CD4-positive, alpha-beta memory T cell (primary cell): ENCODE results near the gene TTC28. TPM values are rescaled to one million over a fixed set of nuclear protein-coding genes. Genes with fewer than 3 reads are reported as not detected.
A peak's percentile ranks its signal among the peaks of the same experiment; 100 is the strongest.

ENCODE experiments used
- CTCF ChIA-PET: fragments of 350-600 bp; sonication (Branson Sonifier 250); formaldehyde crosslinking; loops from one replicate; lab custom pipeline; 2021; ENCODE audit warnings: inconsistent platforms; ENCODE audit not compliant: partially characterized antibody; lab: Charles Lee
- POLR2A ChIA-PET: fragments of 350-600 bp; sonication (Branson Sonifier 250); formaldehyde crosslinking; loops from one replicate; lab custom pipeline; 2021; ENCODE audit not compliant: partially characterized antibody; lab: Charles Lee
- DNase-seq, 5 donors: peaks; one replicate each; pipeline versions ENCODE4 v3.0.0 to v3.0.0-alpha.2; 2020 to 2022; ENCODE audit warnings: mixed read lengths in 1 of 5
- H3K27ac ChIP-seq: one replicate; pipeline ENCODE4 v1.7.0; 2013; ENCODE audit warnings: low read depth, low read length
- H3K27me3 ChIP-seq: 2 replicates; pipeline ENCODE4 v1.7.0; 2013; ENCODE audit warnings: mild to moderate bottlenecking, low read length, moderate library complexity; ENCODE audit not compliant: insufficient read depth
- H3K36me3 ChIP-seq: 2 replicates; pipeline ENCODE4 v1.7.0; 2013; ENCODE audit warnings: mild to moderate bottlenecking, low read length, moderate library complexity; ENCODE audit not compliant: insufficient read depth
- H3K4me1 ChIP-seq: 2 replicates; pipeline ENCODE4 v1.7.0; 2013; ENCODE audit warnings: mild to moderate bottlenecking, low read length, moderate library complexity; ENCODE audit not compliant: insufficient read depth
- H3K4me3 ChIP-seq, 2 donors: one replicate each; pipeline ENCODE4 v1.7.0; 2013; ENCODE audit warnings: low read length in 2 of 2, mild to moderate bottlenecking in 1 of 2
- H3K9me3 ChIP-seq, 2 donors: one replicate each; pipeline ENCODE4 v1.7.0; 2013; ENCODE audit warnings: low read length in 2 of 2, control low read depth in 1 of 2; ENCODE audit not compliant: control insufficient read depth in 1 of 2
- H3K27ac Mint-ChIP-seq, 7 donors: one replicate each; pipeline ENCODE4 v1.8.0; 2020 to 2021; ENCODE audit warnings: mixed read lengths in 7 of 7, mild to moderate bottlenecking in 6 of 7, inconsistent platforms in 3 of 7, moderate library complexity in 3 of 7
- H3K27me3 Mint-ChIP-seq, 2 donors: one replicate each; pipeline ENCODE4 v1.8.0; 2020 to 2021; ENCODE audit warnings: mixed read lengths in 2 of 2
- H3K36me3 Mint-ChIP-seq, 2 donors: one replicate each; pipeline ENCODE4 v1.8.0; 2020 to 2021; ENCODE audit warnings: mixed read lengths in 2 of 2, inconsistent platforms in 1 of 2, mild to moderate bottlenecking in 1 of 2
- H3K4me1 Mint-ChIP-seq, 4 donors: one replicate each; pipeline ENCODE4 v1.8.0; 2020 to 2021; ENCODE audit warnings: mixed read lengths in 4 of 4, mild to moderate bottlenecking in 1 of 4
- H3K4me3 Mint-ChIP-seq, 8 donors: one replicate each; pipeline ENCODE4 v1.8.0; 2020 to 2021; ENCODE audit warnings: mixed read lengths in 8 of 8, mild to moderate bottlenecking in 7 of 8, moderate library complexity in 6 of 8, inconsistent platforms in 3 of 8
- H3K9me3 Mint-ChIP-seq, 8 donors: one replicate each; pipeline ENCODE4 v1.8.0; 2020 to 2021; ENCODE audit warnings: mixed read lengths in 8 of 8, mild to moderate bottlenecking in 5 of 8, inconsistent platforms in 3 of 8, moderate library complexity in 1 of 8
- intact Hi-C: fragments of 100-400 bp; cut with micrococcal nuclease; formaldehyde crosslinking; loops from one replicate; pipeline ENCODE4 v1.15.1; 2023
- polyA plus RNA-seq, 2 donors: library from polyadenylated mRNA; unstranded; fragments of 300-500 nt; fragmentation: Illumina TruSeq; gene quantifications; one replicate each; pipeline ENCODE4 v1.2.3, GENCODE V29; 2021
- total RNA-seq, 2 experiments: library from RNA; stranded (reverse); gene quantifications; one replicate each; pipeline ENCODE4 v1.2.3, GENCODE V29; 2021

TTC28 gene
- total and polyA plus RNA-seq, 4 experiments from 2014 or later, result 0.50 to 1.7 (median 1.6) TPM; not detected in 1

DNA sequence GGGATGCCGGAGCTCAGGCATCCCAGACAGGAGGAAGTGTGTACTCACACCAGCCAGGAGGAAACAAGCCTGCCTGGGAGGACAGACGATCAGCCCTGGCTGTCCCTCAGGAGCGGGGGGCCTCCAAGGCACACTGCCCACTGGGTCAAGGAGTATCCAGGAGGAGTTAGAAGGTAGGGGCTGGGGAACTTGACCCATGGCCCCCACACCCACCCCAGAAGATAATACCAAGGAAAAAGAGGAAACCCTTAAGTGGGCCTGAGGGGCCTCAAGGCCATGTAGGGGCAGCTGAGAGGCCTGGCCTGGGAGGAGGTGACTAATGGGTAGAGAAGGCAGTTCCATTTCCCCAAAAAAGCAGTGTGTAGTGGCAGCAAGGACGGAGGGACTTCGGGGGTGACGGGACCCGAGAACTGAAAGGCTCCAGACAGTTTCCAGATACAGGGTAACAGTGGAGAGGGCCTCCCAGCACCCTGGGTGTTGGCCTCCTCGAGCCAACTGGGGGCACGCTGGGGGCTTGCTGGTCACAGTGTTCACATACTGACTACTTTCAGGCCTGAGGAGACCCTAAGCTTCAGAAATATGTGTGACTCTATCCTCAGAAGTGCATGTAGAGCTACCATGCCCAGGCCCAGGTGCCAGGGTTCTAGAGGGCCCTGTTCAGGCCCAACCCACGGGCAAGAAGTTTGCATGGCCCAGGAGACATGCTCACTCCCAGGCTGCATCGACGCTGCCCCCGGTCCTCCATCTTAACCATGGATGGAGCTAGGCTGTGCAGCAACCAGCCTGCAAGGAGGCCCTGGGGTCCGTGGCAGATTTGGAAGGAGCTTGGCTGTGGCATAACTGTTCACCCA lies 684.9 kb downstream of the TTC28 start:
- Mint-ChIP-seq H3K4me3 (no peak overlapping the region), H3K27me3 (no peaks in the 10 kb centered on the region), H3K27ac (peak overlapping the region in 2 of 7 donors; percentile 41 to 56), H3K4me1 (no peaks in the 10 kb centered on the region), H3K36me3 (no peaks in the 10 kb centered on the region), H3K9me3 (no peaks in the 10 kb centered on the region)
- Histone ChIP-seq H3K27me3 (no peaks in the 10 kb centered on the region), H3K4me1 (no peaks in the 10 kb centered on the region), H3K36me3 (no peaks in the 10 kb centered on the region), H3K4me3 (no peak overlapping the region), H3K9me3 (no peaks in the 10 kb centered on the region), H3K27ac (no peak overlapping the region)
- ChIA-PET POLR2A (no interaction called here), CTCF (no interaction called here)
- intact Hi-C loops, result no loop called here
- no peak for DNase-seq

DNA sequence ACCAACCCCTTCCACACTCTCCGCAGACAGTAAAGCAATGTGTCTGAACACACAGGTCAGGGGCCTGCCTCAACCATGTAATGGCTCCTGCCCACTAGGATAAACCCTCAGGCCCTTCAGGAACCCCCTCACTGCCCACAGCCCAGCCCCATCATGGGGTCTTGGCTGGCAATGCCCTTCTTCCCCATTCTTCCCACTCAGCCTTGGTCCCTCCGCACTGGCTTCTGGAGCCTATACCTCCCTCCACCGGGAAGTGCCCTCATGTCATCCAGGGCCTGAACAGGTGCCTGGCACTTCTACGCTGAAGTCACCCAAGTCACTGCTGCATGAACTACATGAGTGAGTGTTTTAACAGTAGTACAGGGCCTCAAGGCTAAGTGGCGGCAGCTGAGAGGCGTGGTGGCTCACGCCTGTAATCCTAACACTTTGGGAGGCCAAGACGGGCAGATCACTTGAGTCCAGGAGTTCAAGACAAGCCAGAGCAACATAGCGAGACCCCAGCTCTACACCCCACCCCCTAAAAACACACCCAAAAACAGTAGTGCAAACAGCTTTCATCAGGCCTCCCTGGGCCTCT lies 685.8 kb downstream of the TTC28 start:
- intact Hi-C loops, result no loop called here
- no peaks in the 10 kb centered on the region for H3K27me3 Mint-ChIP-seq
- CTCF ChIA-PET, result no interaction called here
- no peaks in the 10 kb centered on the region for H3K36me3 ChIP-seq
- H3K9me3 Mint-ChIP-seq, result no peaks in the 10 kb centered on the region
- H3K4me3 Mint-ChIP-seq, result no peak overlapping the region
- POLR2A ChIA-PET, result no interaction called here
- H3K27me3 ChIP-seq, result no peaks in the 10 kb centered on the region
- H3K4me1 ChIP-seq, result no peaks in the 10 kb centered on the region
- H3K36me3 Mint-ChIP-seq, result no peaks in the 10 kb centered on the region
- no peak overlapping the region for H3K27ac ChIP-seq
- H3K4me1 Mint-ChIP-seq, result no peaks in the 10 kb centered on the region
- no peaks in the 10 kb centered on the region for H3K9me3 ChIP-seq
- no peak for DNase-seq
- H3K27ac Mint-ChIP-seq, result no peak overlapping the region
- H3K4me3 ChIP-seq, result no peak overlapping the region

DNA sequence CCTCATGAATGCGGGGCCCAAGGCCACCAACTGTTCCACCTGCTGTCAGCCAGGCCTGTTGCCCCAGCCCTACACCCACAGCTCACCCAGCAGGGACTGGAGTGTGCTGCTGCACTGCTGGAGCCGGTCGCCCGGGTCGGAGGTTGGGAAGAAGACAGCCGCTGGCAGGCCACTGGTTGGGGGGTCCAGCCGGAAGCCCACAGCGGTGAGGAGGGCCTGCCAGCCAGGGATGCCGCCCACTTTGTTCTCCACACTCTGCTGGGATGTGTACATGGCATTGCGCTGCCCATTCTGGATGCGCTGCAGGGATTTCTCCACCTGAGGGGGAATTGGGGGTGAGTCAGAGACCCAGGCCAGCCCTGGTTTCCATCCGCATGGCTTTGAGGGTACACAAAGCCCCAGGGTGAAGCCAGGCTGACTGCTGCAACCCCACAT lies 686.4 kb downstream of the TTC28 start:
- intact Hi-C loops, result no loop called here
- Histone ChIP-seq H3K27me3 (no peaks in the 10 kb centered on the region), H3K27ac (no peak overlapping the region), H3K36me3 (no peaks in the 10 kb centered on the region), H3K4me1 (no peaks in the 10 kb centered on the region), H3K4me3 (no peak overlapping the region), H3K9me3 (no peaks in the 10 kb centered on the region)
- no peaks in the 10 kb centered on the region for H3K4me1 Mint-ChIP-seq
- POLR2A ChIA-PET, result no interaction called here
- H3K27ac Mint-ChIP-seq, result no peak overlapping the region
- no peak overlapping the region for H3K4me3 Mint-ChIP-seq
- CTCF ChIA-PET, result no interaction called here
- no peaks in the 10 kb centered on the region for H3K36me3 Mint-ChIP-seq
- H3K27me3 Mint-ChIP-seq, result no peaks in the 10 kb centered on the region
- H3K9me3 Mint-ChIP-seq, result no peaks in the 10 kb centered on the region
- DNase-seq, result no peak

DNA sequence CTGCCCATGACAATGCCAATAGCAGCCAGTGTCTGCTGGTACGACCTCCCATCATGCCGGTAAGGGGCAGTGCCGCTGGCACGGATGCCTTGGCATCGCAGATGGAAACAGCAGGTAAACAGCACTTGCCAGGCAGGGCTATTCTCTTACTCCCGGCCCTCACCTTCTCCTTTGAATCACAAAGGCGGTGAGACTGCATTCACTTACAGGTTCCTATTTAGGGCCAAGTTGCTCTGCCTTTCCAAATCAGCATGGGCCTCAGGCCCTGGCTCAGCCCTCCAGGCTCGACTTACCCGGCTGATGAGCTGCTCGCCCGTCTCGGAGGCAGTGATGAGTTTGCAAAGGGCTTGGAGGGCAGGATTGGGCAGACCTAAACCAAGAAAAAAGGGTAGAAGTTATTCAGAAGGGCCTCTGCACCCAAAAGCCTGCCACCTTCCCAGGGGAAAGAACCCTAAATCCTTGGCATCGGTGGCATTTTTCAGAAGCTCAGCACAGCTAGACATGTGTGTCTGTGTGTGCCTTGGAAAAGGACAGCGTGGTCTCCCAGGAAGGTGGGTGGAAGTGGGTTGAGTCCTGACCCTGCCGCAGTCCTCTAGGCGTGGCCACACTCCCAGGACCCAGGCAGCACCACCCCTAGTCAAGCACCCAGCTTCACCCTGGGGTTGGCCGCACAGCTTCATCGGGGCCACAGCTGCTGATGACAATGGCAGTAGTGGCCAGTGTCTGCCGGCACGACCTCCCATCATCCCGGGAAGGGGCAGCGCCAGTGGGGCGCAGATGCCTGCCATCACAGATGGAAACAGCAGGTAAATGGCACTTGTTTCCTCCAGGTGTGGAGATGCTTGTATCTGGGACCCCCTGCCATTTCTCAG lies 687.1 kb downstream of the TTC28 start:
- H3K27me3 Mint-ChIP-seq, result no peaks in the 10 kb centered on the region
- H3K4me1 ChIP-seq, result no peaks in the 10 kb centered on the region
- no peaks in the 10 kb centered on the region for H3K9me3 ChIP-seq
- no peak overlapping the region for H3K27ac Mint-ChIP-seq
- H3K27me3 ChIP-seq, result no peaks in the 10 kb centered on the region
- H3K27ac ChIP-seq, result no peak overlapping the region
- H3K36me3 ChIP-seq, result no peaks in the 10 kb centered on the region
- H3K4me1 Mint-ChIP-seq, result peaks cover 0 to 2% (median under 1%) of the 10 kb centered on the region in 4 donors
- no peak for DNase-seq
- no peaks in the 10 kb centered on the region for H3K9me3 Mint-ChIP-seq
- H3K36me3 Mint-ChIP-seq, result no peaks in the 10 kb centered on the region
- H3K4me3 ChIP-seq, result no peak overlapping the region
- intact Hi-C loops, result no loop called here
- ChIA-PET POLR2A (no interaction called here), CTCF (no interaction called here)
- no peak overlapping the region for H3K4me3 Mint-ChIP-seq

DNA sequence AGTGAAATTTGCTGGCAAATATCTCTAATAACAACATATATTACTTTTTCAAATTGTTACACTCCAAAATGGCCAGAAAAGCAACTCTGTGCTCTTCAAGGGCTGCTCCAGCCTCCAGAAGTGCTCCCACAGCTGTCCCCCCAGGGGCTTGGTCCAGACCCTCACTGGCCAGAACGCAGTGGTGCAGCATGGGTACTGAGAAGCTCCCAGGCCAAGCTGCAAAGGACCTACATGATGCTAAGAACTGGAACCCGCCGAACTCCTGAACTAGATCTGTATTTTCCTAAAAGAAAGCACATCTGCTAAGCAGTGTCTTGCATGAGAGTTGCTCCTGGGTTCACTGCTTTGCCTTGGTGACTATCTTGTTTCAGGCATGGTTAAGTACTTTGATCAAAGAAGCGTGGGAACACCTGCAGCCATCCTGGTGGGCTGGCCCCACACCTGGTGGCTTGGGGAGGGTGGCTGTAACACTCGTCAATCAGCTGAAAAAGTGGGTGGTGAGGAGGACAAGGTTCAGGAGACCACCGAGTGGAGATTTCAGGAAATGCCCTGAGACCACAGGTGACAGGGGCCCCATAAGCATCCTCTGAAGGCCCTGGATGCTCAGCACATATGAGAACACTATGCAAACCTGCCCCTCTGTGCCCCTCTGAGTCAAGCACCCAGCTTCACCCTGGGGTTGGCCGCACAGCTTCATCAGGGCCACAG lies 687.9 kb downstream of the TTC28 start:
- intact Hi-C loops, result no loop called here
- CTCF ChIA-PET, result no interaction called here
- H3K4me1 ChIP-seq, result no peaks in the 10 kb centered on the region
- POLR2A ChIA-PET, result no interaction called here
- H3K27me3 Mint-ChIP-seq, result no peaks in the 10 kb centered on the region
- peaks cover 0 to 5% (median 1%) of the 10 kb centered on the region in 4 donors for H3K4me1 Mint-ChIP-seq
- no peaks in the 10 kb centered on the region for H3K27me3 ChIP-seq
- H3K27ac ChIP-seq, result no peak overlapping the region
- no peaks in the 10 kb centered on the region for H3K9me3 ChIP-seq
- no peaks in the 10 kb centered on the region for H3K36me3 Mint-ChIP-seq
- no peak for DNase-seq
- H3K36me3 ChIP-seq, result no peaks in the 10 kb centered on the region
- H3K4me3 Mint-ChIP-seq, result no peak overlapping the region
- no peaks in the 10 kb centered on the region for H3K9me3 Mint-ChIP-seq
- no peak overlapping the region for H3K4me3 ChIP-seq
- H3K27ac Mint-ChIP-seq, result no peak overlapping the region

DNA sequence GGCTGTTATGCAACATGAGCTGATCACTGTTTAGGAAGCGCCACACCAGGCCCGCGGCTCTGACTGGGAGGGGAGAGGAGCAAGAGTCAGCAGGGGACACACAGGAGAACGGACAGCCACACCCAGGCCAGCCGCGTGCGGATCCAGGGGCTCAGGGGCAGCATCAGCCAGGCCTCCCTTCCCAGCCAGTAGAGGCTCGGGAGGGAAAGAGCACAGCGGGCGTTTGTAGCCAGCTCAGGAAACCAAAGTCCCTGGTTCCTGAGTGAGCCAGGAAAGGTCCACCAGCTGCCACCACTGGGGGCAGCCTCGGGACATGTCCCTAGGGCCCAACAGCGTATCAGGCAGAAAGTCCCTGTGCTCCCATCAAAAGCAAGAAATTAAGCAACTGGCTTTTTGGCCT lies 688.8 kb downstream of the TTC28 start:
- CTCF ChIA-PET, result no interaction called here
- no peak overlapping the region for H3K4me3 Mint-ChIP-seq

More for the DNA sequence above, 688.8 kb downstream of the TTC28 start:
- Mint-ChIP-seq H3K36me3 (peaks cover 1 to 5% of the 10 kb centered on the region in 2 donors), H3K4me1 (peaks cover 0 to 5% (median 2%) of the 10 kb centered on the region in 4 donors), H3K27ac (no peak overlapping the region), H3K27me3 (no peaks in the 10 kb centered on the region), H3K9me3 (no peaks in the 10 kb centered on the region)
- POLR2A ChIA-PET, result no interaction called here
- Histone ChIP-seq H3K9me3 (no peaks in the 10 kb centered on the region), H3K27ac (no peak overlapping the region), H3K36me3 (no peaks in the 10 kb centered on the region), H3K27me3 (no peaks in the 10 kb centered on the region), H3K4me3 (no peak overlapping the region), H3K4me1 (no peaks in the 10 kb centered on the region)
- intact Hi-C loops, result no loop called here
- DNase-seq, result no peak
